HepG2 (cell line): ENCODE data around the gene NOSTRIN. TPM values are rescaled to one million over a fixed set of nuclear protein-coding genes. Genes with fewer than 3 reads are reported as not detected.
A peak's percentile ranks its signal among the peaks of the same experiment; 100 is the strongest.

Experiments used
- CBX1 ChIP-seq: IDR thresholded peaks from one replicate; pipeline ENCODE4 v1.6.1; 2016; ENCODE audit warnings: antibody characterized with exemption, low read depth
- ELF1 ChIP-seq: sonication (generic); formaldehyde crosslinking; IDR thresholded peaks from 2 replicates; pipeline ENCODE4 v1.4.0; 2020; ENCODE audit warnings: missing genetic modification reagents
- ETV5 ChIP-seq: IDR thresholded peaks from 2 replicates; pipeline ENCODE4 v1.6.1; 2018; ENCODE audit warnings: missing biosample characterization, missing genetic modification reagents, inconsistent platforms, borderline replicate concordance
- ISL2 ChIP-seq: sonication (generic); formaldehyde crosslinking; IDR thresholded peaks from 2 replicates; pipeline ENCODE4 v1.5.0; 2020; ENCODE audit warnings: missing genetic modification reagents
- NFE2L2 ChIP-seq: fragments of 150-350 bp; IDR thresholded peaks from 2 replicates; pipeline ENCODE4 v1.6.1; 2014; ENCODE audit warnings: low read length
- POLR2A ChIP-seq, 2 experiments: IDR thresholded peaks; 2 replicates each; pipeline ENCODE4 v1.6.1; 2011; ENCODE audit warnings: low read depth in 2 of 2, low read length in 2 of 2, mild to moderate bottlenecking in 1 of 2, moderate library complexity in 1 of 2; ENCODE audit not compliant: insufficient read depth in 1 of 2
- SP4 ChIP-seq: sonication (generic); formaldehyde crosslinking; IDR thresholded peaks from 2 replicates; pipeline ENCODE4 v1.8.1; 2023; ENCODE audit warnings: mild to moderate bottlenecking, missing genetic modification reagents
- U2AF1 ChIP-seq: fragments of 200-400 bp; formaldehyde crosslinking; optimal IDR thresholded peaks from 2 replicates; pipeline ENCODE3; 2017; ENCODE audit warnings: mild to moderate bottlenecking, low read depth, low read length
- ZBTB3 ChIP-seq: sonication (generic); formaldehyde crosslinking; IDR thresholded peaks from 2 replicates; pipeline ENCODE4 v1.4.0; 2020; ENCODE audit warnings: low read depth, mild to moderate bottlenecking, moderate library complexity, missing genetic modification reagents, borderline replicate concordance
- ZNF207 ChIP-seq: fragments of 450-650 bp; IDR thresholded peaks from 2 replicates; pipeline ENCODE4 v1.6.1; 2016; ENCODE audit warnings: antibody characterized with exemption, borderline replicate concordance
- ZNF224 ChIP-seq: sonication (generic); formaldehyde crosslinking; IDR thresholded peaks from 2 replicates; pipeline ENCODE4 v1.5.0; 2020; ENCODE audit warnings: mild to moderate bottlenecking, missing genetic modification reagents
- ZNF484 ChIP-seq: sonication (generic); formaldehyde crosslinking; IDR thresholded peaks from 2 replicates; pipeline ENCODE4 v1.5.1; 2020; ENCODE audit warnings: mild to moderate bottlenecking, low read depth, missing genetic modification reagents, borderline replicate concordance
- ZNF563 ChIP-seq: sonication (generic); formaldehyde crosslinking; IDR thresholded peaks from 2 replicates; pipeline ENCODE4 v1.8.0; 2022; ENCODE audit warnings: mild to moderate bottlenecking, moderate library complexity, missing genetic modification reagents
- ZNF572 ChIP-seq: sonication (generic); formaldehyde crosslinking; IDR thresholded peaks from 2 replicates; pipeline ENCODE4 v1.5.1; 2020; ENCODE audit warnings: mild to moderate bottlenecking, missing genetic modification reagents
- ZNF660 ChIP-seq: sonication (generic); formaldehyde crosslinking; IDR thresholded peaks from 2 replicates; pipeline ENCODE4 v1.5.1; 2020; ENCODE audit warnings: mild to moderate bottlenecking, low read depth, missing genetic modification reagents, borderline replicate concordance
- ZNF737 ChIP-seq: sonication (generic); formaldehyde crosslinking; IDR thresholded peaks from 2 replicates; pipeline ENCODE4 v1.5.0; 2020; ENCODE audit warnings: missing genetic modification reagents, mild to moderate bottlenecking, borderline replicate concordance
- ZNF761 ChIP-seq: sonication (generic); formaldehyde crosslinking; conservative IDR thresholded peaks from 2 replicates; pipeline ENCODE4 v1.4.0; 2020; ENCODE audit warnings: mild to moderate bottlenecking, missing genetic modification reagents
- polyA plus RNA-seq, 8 experiments: library from polyadenylated mRNA; depleted of rRNA in 3 of 8; stranded (reverse) in 7 of 8; unstranded in 1 of 8; fragments of >200 nt; fragmentation: Illumina TruSeq in 4 of 8; extraction: Trizol in 4 of 8; gene quantifications; 2 replicates each; pipeline versions ENCODE4 v1.2.1 to v1.2.3, GENCODE V29; 2011 to 2016; ENCODE audit warnings: low read depth in 4 of 8, missing spikeins in 1 of 8, mixed read lengths in 1 of 8; ENCODE audit not compliant: insufficient read depth in 1 of 8
- total RNA-seq, 5 experiments: library from RNA; depleted of rRNA; stranded (reverse); fragments of >200 nt; fragmentation: Illumina TruSeq; extraction: Trizol; gene quantifications; 2 replicates each; pipeline ENCODE4 v1.2.3, GENCODE V29; 2016; ENCODE audit warnings: low read depth in 1 of 5
- TF ChIP-seq, protein P1 (sequence below): sonication (generic); formaldehyde crosslinking; IDR thresholded peaks from 2 replicates; pipeline ENCODE4 v1.5.0; 2020; ENCODE audit warnings: mild to moderate bottlenecking, missing genetic modification reagents
- TF ChIP-seq, protein P2 (sequence below): sonication (generic); formaldehyde crosslinking; conservative IDR thresholded peaks from 2 replicates; pipeline ENCODE4 v1.4.0; 2020; ENCODE audit warnings: mild to moderate bottlenecking, missing genetic modification reagents, moderate library complexity
- TF ChIP-seq, protein P3 (sequence below): IDR thresholded peaks from 2 replicates; pipeline ENCODE4 v1.6.1; 2016; ENCODE audit warnings: missing compliant biosample characterization, missing genetic modification reagents, borderline replicate concordance
- TF ChIP-seq, protein P4 (sequence below): IDR thresholded peaks from 2 replicates; pipeline ENCODE4 v1.6.1; 2016
- TF ChIP-seq, protein P5 (sequence below): sonication (generic); formaldehyde crosslinking; IDR thresholded peaks from 2 replicates; pipeline ENCODE4 v1.8.0; 2022; ENCODE audit warnings: mild to moderate bottlenecking, missing genetic modification reagents; ENCODE audit not compliant: insufficient replicate concordance

NOSTRIN gene
- total and polyA plus RNA-seq, 2 of the 13 experiments (the other 11 are each of a cell fraction or from before 2014, with no cell fraction given) = 0.22 TPM

DNA sequence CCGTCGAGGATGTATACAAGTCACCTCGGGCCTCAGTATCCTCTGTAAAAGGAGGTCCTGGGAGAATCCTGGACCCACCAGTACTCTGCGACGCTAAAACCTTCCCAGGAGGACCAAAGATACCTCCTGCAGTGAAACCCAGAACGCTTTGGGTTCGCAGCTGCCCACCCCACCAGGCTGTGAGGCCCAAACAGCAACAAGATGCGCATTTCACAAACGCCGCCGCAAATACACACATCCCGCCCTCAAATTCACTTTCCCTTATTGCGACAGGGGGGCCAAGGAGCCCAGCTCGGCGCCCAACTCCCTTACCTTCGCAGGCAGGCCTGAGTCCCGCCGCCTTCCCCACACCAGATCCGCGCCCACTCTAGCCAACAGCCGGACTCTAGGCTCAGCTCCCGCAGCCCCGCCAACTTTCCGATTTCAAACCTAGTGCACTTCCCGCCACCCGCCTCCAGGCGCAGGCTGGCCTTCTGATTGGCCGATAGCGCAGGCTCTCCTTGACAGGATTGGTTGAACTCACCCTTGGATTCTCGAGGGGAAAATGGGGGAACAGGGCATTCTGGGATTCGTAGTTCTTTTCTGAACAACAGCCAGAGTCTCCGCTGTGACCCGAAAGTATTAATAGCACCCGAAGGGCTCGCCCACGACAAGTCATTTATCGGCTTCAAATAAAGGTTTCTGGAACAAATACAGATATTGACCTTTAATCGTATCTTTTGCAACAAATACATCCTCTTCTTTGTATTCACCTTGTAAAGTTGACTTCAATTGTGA, 87.8 kb downstream of the NOSTRIN start, which contains the start of gene SPC25 (continued):
- TF ChIP-seq, protein P1, sequence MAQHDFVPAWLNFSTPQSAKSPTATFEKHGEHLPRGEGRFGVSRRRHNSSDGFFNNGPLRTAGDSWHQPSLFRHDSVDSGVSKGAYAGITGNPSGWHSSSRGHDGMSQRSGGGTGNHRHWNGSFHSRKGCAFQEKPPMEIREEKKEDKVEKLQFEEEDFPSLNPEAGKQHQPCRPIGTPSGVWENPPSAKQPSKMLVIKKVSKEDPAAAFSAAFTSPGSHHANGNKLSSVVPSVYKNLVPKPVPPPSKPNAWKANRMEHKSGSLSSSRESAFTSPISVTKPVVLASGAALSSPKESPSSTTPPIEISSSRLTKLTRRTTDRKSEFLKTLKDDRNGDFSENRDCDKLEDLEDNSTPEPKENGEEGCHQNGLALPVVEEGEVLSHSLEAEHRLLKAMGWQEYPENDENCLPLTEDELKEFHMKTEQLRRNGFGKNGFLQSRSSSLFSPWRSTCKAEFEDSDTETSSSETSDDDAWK (CRISPR knock-in tag) = no peak
- TF ChIP-seq ZNF572 (no peak), U2AF1 (no peak), SP4 (peak; percentile 70; the same call in 1 of the 2 replicates), ZNF761 (CRISPR knock-in tag) (no peak), CBX1 (no peak), ISL2 (CRISPR knock-in tag) (peak; percentile 30; the same call in 1 of the 2 replicates), ZNF484 (CRISPR knock-in tag) (no peak), ETV5 (CRISPR knock-in tag) (no peak; the same call in none of the 2 replicates), ZNF207 (no peak), POLR2A (IDR thresholded peaks at IDR 0.05; ENCODE audit: insufficient read depth in 1 of 2, low read depth in 2 of 2, low read length in 2 of 2) (peak; percentile 57 to 66; a peak in 3 of 4 replicates), ELF1 (CRISPR knock-in tag) (peak; percentile 83), ZNF660 (CRISPR knock-in tag) (no peak), ZNF737 (CRISPR knock-in tag) (0 out of 2 replicates have a peak, but pooled peaks have one; percentile 31), NFE2L2 (no peak), ZNF224 (CRISPR knock-in tag) (no peak), ZNF563 (CRISPR knock-in tag) (no peak), ZBTB3 (CRISPR knock-in tag) (no peak)
- TF ChIP-seq, protein P2, sequence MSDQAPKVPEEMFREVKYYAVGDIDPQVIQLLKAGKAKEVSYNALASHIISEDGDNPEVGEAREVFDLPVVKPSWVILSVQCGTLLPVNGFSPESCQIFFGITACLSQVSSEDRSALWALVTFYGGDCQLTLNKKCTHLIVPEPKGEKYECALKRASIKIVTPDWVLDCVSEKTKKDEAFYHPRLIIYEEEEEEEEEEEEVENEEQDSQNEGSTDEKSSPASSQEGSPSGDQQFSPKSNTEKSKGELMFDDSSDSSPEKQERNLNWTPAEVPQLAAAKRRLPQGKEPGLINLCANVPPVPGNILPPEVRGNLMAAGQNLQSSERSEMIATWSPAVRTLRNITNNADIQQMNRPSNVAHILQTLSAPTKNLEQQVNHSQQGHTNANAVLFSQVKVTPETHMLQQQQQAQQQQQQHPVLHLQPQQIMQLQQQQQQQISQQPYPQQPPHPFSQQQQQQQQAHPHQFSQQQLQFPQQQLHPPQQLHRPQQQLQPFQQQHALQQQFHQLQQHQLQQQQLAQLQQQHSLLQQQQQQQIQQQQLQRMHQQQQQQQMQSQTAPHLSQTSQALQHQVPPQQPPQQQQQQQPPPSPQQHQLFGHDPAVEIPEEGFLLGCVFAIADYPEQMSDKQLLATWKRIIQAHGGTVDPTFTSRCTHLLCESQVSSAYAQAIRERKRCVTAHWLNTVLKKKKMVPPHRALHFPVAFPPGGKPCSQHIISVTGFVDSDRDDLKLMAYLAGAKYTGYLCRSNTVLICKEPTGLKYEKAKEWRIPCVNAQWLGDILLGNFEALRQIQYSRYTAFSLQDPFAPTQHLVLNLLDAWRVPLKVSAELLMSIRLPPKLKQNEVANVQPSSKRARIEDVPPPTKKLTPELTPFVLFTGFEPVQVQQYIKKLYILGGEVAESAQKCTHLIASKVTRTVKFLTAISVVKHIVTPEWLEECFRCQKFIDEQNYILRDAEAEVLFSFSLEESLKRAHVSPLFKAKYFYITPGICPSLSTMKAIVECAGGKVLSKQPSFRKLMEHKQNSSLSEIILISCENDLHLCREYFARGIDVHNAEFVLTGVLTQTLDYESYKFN (CRISPR knock-in tag) = no peak; the same call in 1 of the 2 replicates
- TF ChIP-seq, protein P3, sequence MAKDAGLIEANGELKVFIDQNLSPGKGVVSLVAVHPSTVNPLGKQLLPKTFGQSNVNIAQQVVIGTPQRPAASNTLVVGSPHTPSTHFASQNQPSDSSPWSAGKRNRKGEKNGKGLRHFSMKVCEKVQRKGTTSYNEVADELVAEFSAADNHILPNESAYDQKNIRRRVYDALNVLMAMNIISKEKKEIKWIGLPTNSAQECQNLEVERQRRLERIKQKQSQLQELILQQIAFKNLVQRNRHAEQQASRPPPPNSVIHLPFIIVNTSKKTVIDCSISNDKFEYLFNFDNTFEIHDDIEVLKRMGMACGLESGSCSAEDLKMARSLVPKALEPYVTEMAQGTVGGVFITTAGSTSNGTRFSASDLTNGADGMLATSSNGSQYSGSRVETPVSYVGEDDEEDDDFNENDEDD (CRISPR knock-in tag) = peak; percentile 100
- TF ChIP-seq, protein P4, sequence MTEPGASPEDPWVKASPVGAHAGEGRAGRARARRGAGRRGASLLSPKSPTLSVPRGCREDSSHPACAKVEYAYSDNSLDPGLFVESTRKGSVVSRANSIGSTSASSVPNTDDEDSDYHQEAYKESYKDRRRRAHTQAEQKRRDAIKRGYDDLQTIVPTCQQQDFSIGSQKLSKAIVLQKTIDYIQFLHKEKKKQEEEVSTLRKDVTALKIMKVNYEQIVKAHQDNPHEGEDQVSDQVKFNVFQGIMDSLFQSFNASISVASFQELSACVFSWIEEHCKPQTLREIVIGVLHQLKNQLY = no peak
- TF ChIP-seq, protein P5, sequence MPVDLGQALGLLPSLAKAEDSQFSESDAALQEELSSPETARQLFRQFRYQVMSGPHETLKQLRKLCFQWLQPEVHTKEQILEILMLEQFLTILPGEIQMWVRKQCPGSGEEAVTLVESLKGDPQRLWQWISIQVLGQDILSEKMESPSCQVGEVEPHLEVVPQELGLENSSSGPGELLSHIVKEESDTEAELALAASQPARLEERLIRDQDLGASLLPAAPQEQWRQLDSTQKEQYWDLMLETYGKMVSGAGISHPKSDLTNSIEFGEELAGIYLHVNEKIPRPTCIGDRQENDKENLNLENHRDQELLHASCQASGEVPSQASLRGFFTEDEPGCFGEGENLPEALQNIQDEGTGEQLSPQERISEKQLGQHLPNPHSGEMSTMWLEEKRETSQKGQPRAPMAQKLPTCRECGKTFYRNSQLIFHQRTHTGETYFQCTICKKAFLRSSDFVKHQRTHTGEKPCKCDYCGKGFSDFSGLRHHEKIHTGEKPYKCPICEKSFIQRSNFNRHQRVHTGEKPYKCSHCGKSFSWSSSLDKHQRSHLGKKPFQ (CRISPR knock-in tag) = no peak
